Measurements from ENCODE around the gene KARS1.

The KARS1 gene

DNA sequence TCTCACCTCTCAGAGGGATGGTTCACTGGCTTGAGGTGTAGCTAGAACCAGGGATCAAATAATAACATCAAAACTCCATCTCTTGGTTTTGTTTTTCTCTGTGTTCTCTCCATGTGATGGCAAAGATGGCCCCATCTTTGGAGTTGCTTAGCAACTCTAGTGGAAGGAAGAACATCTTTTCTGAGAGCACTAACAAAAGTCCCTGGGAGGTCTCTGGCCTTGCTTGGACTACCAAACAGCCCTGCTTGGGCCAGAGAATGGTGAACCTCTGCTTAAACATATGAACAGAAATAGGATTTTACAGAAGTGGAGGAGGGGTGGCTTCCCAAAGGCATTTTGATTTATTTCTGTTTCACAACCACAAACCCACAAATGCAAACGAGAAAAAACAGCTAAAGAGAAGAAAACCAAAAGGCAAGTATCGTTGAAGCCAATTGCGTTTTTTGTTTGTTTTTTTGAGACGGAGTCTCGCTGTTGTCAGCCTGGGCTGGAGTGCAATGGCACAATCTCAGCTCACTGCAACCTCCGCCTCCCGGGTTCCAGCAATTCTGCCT, 68.1 kb downstream of the KARS1 start:
- no peak for DNase-seq (ENCODE audit: low spot score)

DNA sequence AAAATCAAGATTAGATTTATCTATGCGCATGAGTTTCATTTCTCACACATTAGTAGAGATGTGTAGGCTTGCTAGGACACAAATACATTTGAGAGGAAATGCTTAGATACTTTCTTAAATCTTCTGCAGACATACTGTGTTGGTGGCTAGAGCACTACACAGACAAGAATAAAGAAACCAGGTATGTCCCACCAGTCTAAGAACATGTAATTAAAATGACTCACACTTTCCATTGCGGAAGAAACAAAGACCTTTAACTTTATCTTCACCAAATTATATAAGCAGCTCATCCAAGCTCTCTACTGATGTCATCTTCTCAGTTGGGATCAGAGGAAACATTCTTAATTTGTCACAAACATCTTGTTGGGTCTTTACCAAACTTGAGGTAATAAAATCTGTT, 68.7 kb downstream of the KARS1 start:
- no peak for DNase-seq (ENCODE audit: low spot score)

- no peak for DNase-seq (ENCODE audit: low spot score)
These were observed 69.3 kb downstream of the KARS1 start for GRCh38 chr16:75578212-75578611.

Data from Ammon's horn (tissue), 1 donor.